ENCODE results near the gene PNPLA6. TPM values are rescaled to one million over a fixed set of nuclear protein-coding genes. Genes with fewer than 3 reads are reported as not detected.

PNPLA6 gene
- total RNA-seq (2022; extraction: Qiagen RNA extraction): 27.7 to 34.6 TPM (median 31.9 TPM) in 5 replicates

GRCh38 chr19:7535047-7535997 lies at the start of gene PNPLA6:
TSS of gene PNPLA6 (plus strand) at chr19:7535717. CDS start at chr19:7535789, 72 bp downstream.

GRCh38 chr19:7488736-7489353 lies 46.7 kb upstream of the PNPLA6 start, which contains the start of gene PEX11G:
TSS of gene PEX11G (minus strand) at chr19:7489035. CDS start at chr19:7489010, 25 bp downstream.

DNA sequence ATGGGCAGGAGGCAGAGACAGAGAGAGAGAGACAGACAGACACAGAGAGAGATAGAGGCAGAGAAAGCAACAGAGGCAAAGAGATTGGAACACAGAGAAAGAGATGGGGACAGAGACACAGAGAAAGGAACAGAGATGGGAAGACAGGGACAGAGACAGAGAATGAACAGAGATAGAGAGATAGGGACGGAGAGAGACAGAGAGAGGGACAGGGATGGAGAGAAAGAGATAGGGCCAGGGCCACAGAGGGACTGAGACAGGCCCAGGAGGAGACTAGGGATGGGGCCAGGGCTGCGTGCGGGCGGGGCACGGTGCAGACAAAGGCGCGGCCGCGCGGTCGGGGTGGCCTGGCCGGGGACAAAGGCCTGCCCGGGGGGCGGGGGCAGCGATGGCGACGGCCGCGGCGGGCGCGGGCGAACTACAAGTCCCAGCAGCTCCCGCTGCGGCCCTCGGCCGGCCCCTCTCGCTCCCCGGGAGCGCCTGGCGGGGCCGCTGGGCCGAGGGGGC lies 19.8 kb upstream of the PNPLA6 start, which contains the start of gene ZNF358:
ZNF358 (plus strand) TSS at position 459 of the 507 bp plus-strand sequence. CDS start 3,140 bp downstream, outside the sequence.

DNA sequence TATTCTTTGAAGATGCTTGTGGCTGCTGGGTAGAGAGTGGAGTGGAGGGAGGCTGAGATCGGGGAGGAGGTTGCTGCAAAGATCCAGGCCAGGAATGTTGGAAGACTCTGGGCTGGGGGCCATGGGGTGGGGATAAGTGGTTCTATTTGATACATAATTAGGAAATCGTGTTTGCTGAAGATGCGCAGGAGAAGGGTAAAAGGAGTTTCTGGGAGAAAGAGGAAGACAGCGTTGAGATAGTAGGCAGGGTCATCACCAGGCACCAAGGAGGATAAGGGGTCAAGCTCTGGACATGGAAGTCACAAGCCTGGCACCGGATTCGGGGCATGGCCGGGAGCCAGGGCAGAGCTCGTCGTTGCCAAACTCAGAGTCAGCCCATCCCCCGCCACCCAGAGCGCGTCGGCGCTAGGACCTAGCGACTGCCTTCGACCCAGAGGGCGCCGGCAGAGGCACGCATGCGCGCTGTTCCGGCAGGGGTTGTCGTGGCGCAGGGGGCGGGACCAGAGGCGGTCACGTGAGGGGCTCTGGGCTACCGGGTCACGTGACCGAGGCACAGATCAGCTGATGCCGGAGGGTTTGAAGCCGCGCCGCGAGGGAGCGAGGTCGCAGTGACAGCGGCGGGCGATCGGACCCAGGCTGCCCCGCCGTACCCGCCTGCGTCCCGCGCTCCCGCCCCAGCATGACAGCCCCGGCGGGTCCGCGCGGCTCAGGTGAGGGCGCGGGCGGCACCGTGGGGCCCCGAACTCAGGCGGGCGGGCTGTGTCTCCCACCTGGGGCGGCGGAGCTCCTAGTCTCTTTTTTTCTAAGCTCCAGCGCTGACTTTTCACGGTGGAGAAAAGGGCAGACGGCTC lies 13.2 kb upstream of the PNPLA6 start, which contains the start of gene MCOLN1:
MCOLN1 (plus strand) TSS at position 553 of the 851 bp plus-strand sequence; CDS start at position 680, 127 bp downstream.

DNA sequence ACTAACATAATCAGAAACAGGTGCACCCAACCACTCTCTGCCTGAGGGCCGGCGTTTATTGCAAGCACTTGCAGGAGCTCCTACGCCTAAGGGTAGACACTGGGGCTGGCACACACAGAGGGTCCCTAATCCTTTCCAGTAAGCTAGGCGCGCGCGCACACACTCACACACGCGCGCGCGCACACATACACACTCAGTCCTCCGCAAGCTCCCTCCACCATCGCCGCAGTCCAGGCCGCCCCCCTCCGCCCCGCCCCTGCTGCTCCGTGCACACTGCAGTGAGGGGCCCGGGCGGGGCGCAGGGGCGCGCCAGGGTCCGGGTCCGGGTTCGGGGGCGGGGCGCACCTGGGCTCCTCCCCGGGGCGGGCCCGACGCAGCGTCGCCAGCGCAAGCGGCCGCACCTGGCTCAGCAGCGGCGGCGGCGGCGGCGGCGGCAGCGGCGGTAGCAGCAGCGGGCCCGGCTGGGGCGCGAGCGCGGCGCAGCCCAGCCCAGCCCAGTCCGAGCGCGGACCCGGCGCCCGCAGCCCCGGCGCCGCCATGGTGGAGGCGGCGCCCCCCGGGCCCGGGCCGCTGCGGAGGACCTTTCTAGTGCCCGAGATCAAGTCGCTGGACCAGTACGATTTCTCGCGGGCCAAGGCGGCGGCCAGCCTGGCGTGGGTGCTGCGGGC lies 60.1 kb downstream of the PNPLA6 start, which contains the start of gene CAMSAP3:
CAMSAP3 (plus strand) TSS at position 398 of the 668 bp plus-strand sequence; CDS start at position 538, 140 bp downstream.

Other genes with a start within 250 kb of the PNPLA6 start
- 2.4 to 3.8 TPM (median 3.3 TPM) in 5 replicates for gene INSR, start 241.3 kb upstream of the PNPLA6 start, total RNA-seq (2022; extraction: Qiagen RNA extraction)
- 60.8 to 76.7 TPM (median 69.8 TPM) in 5 replicates for gene ARHGEF18, start 186.8 kb upstream of the PNPLA6 start, total RNA-seq (2022; extraction: Qiagen RNA extraction)
- gene PEX11G, start 46.7 kb upstream of the PNPLA6 start, total RNA-seq (2022; extraction: Qiagen RNA extraction): 1.4 to 2.6 TPM (median 1.9 TPM) in 5 replicates
- 16.7 to 21.1 TPM (median 18.2 TPM) in 5 replicates for gene ZNF358, start 19.6 kb upstream of the PNPLA6 start, total RNA-seq (2022; extraction: Qiagen RNA extraction)
- gene MCOLN1, start 13.1 kb upstream of the PNPLA6 start, total RNA-seq (2022; extraction: Qiagen RNA extraction): 9.4 to 12.8 TPM (median 12.3 TPM) in 5 replicates
- gene CAMSAP3, start 60.1 kb downstream of the PNPLA6 start, total RNA-seq (2022; extraction: Qiagen RNA extraction): 4.1 to 6.2 TPM (median 5.4 TPM) in 5 replicates
- gene XAB2, start 93.8 kb downstream of the PNPLA6 start, total RNA-seq (2022; extraction: Qiagen RNA extraction): 23.3 to 26.8 TPM (median 25.1 TPM) in 5 replicates
- gene PET100, start 94.1 kb downstream of the PNPLA6 start, total RNA-seq (2022; extraction: Qiagen RNA extraction): 50.7 to 61.5 TPM (median 55.6 TPM) in 5 replicates
- 0.26 TPM in 1 of 5 replicates, not detected in the others for gene PCP2, start 98.0 kb downstream of the PNPLA6 start, total RNA-seq (2022; extraction: Qiagen RNA extraction)
- 35.0 to 43.8 TPM (median 39.3 TPM) in 5 replicates for gene STXBP2, start 101.4 kb downstream of the PNPLA6 start, total RNA-seq (2022; extraction: Qiagen RNA extraction)
- gene RETN, start 133.3 kb downstream of the PNPLA6 start, total RNA-seq (2022; extraction: Qiagen RNA extraction): not detected in 5 replicates
- gene MCEMP1, start 141.4 kb downstream of the PNPLA6 start, total RNA-seq (2022; extraction: Qiagen RNA extraction): not detected in 5 replicates
- gene TRAPPC5, start 145.1 kb downstream of the PNPLA6 start, total RNA-seq (2022; extraction: Qiagen RNA extraction): 38.8 to 107 TPM (median 101 TPM) in 5 replicates
- not detected in 5 replicates for gene FCER2, start 166.4 kb downstream of the PNPLA6 start, total RNA-seq (2022; extraction: Qiagen RNA extraction)
- not detected in 5 replicates for gene CLEC4G, start 196.4 kb downstream of the PNPLA6 start, total RNA-seq (2022; extraction: Qiagen RNA extraction)
- gene CD209, start 211.8 kb downstream of the PNPLA6 start, total RNA-seq (2022; extraction: Qiagen RNA extraction): not detected in 5 replicates
- gene CLEC4M, start 227.5 kb downstream of the PNPLA6 start, total RNA-seq (2022; extraction: Qiagen RNA extraction): not detected in 5 replicates